PC-3 (cell line): ENCODE measurements around the gene DCDC1. TPM values are rescaled to one million over a fixed set of nuclear protein-coding genes. Genes with fewer than 3 reads are reported as not detected.

ENCODE experiments used
- ATAC-seq: fragments of 200-7000 bp; cut with Tn5 transposase; 2 replicates; pipeline ENCODE4 v1.9.1; 2020; ENCODE audit warnings: mild to moderate bottlenecking, moderate library complexity
- BruUV-seq: library from RNA; stranded (reverse); fragments of 400-500 nt; replicated peaks from 2 replicates; lab custom pipeline; 2021; lab: Mats Ljungman, UMichigan
- CTCF ChIA-PET: fragments of 300-600 bp; sonication (Branson Sonifier 250); formaldehyde crosslinking; loops from one replicate; lab custom pipeline; 2022; ENCODE audit warnings: antibody characterized with exemption; lab: Charles Lee
- POLR2A ChIA-PET: fragments of 300-600 bp; sonication (Branson Sonifier 250); formaldehyde crosslinking; loops from one replicate; lab custom pipeline; 2022; ENCODE audit warnings: antibody characterized with exemption; ENCODE audit not compliant: unreplicated experiment; lab: Charles Lee
- DNase-seq: peaks from one replicate; pipeline ENCODE4 v3.0.0-alpha.2; 2015
- H2AFZ ChIP-seq: fragments of 300-600 bp; sonication (generic); 2 replicates; pipeline ENCODE4 v1.6.0; 2016; ENCODE audit warnings: antibody characterized with exemption, low read length
- H3F3A ChIP-seq: fragments of 300-600 bp; sonication (generic); one replicate; pipeline ENCODE4 v1.6.0; 2017; ENCODE audit warnings: antibody characterized with exemption, low read length, control low read depth, mild to moderate bottlenecking; ENCODE audit not compliant: unreplicated experiment
- H3K27ac ChIP-seq: fragments of 300-600 bp; sonication (generic); 2 replicates; pipeline ENCODE4 v1.5.1; 2016; ENCODE audit warnings: mild to moderate bottlenecking, low read length
- H3K27me3 ChIP-seq: fragments of 300-600 bp; sonication (generic); 2 replicates; pipeline ENCODE4 v1.6.1; 2016; ENCODE audit warnings: low read length, mixed read lengths
- H3K36me3 ChIP-seq: fragments of 300-600 bp; sonication (generic); 2 replicates; pipeline ENCODE4 v1.6.1; 2016; ENCODE audit warnings: low read depth, mixed run types, low read length, mixed read lengths
- H3K4me1 ChIP-seq: fragments of 300-600 bp; sonication (generic); 2 replicates; pipeline ENCODE4 v1.5.1; 2016; ENCODE audit warnings: low read length; ENCODE audit not compliant: insufficient read depth
- H3K4me2 ChIP-seq: fragments of 300-600 bp; sonication (generic); 2 replicates; pipeline ENCODE4 v1.6.0; 2016; ENCODE audit warnings: low read length
- H3K4me3 ChIP-seq: fragments of 300-600 bp; sonication (generic); 2 replicates; pipeline ENCODE4 v1.5.1; 2016; ENCODE audit warnings: mild to moderate bottlenecking, low read length, mixed read lengths
- H3K79me2 ChIP-seq: fragments of 300-600 bp; sonication (generic); 2 replicates; pipeline ENCODE4 v1.6.1; 2017; ENCODE audit warnings: low read length, mixed read lengths
- H3K9ac ChIP-seq: fragments of 300-600 bp; sonication (generic); 2 replicates; pipeline ENCODE4 v1.6.0; 2016; ENCODE audit warnings: mild to moderate bottlenecking, low read length
- H3K9me2 ChIP-seq: fragments of 300-600 bp; sonication (generic); replicated peaks from 2 replicates; pipeline ENCODE4 v1.6.1; 2016; ENCODE audit warnings: mixed run types, low read length, mixed read lengths
- H3K9me3 ChIP-seq: fragments of 300-600 bp; sonication (generic); 2 replicates; pipeline ENCODE4 v1.6.1; 2016; ENCODE audit warnings: low read length, mixed read lengths
- H4K20me1 ChIP-seq: fragments of 300-600 bp; sonication (generic); 2 replicates; pipeline ENCODE4 v1.6.1; 2016; ENCODE audit warnings: low read length, mixed read lengths
- EZH2 ChIP-seq: fragments of 300-600 bp; sonication (generic); IDR thresholded peaks from one replicate; pipeline ENCODE4 v1.6.1; 2017; ENCODE audit warnings: antibody characterized with exemption, mild to moderate bottlenecking, low read length; ENCODE audit not compliant: unreplicated experiment
- EZH2phosphoT487 ChIP-seq: fragments of 300-600 bp; sonication (generic); IDR thresholded peaks from 2 replicates; pipeline ENCODE4 v1.6.1; 2018; ENCODE audit warnings: mild to moderate bottlenecking, antibody characterized with exemption, low read length, borderline replicate concordance
- intact Hi-C: fragments of 100-400 bp; cut with micrococcal nuclease; formaldehyde crosslinking; loops from 2 replicates; pipeline ENCODE4 v1.9.0; 2023
- total RNA-seq: library from RNA; depleted of rRNA; stranded (reverse); fragments of >200 nt; gene quantifications from 2 replicates; pipeline ENCODE4 v1.2.3, GENCODE V29; 2014
- TF ChIP-seq, protein P1 (sequence below): fragments of 300-600 bp; sonication (generic); conservative IDR thresholded peaks from 2 replicates; pipeline ENCODE4 v1.5.1; 2017; ENCODE audit warnings: antibody characterized with exemption, low read depth, mild to moderate bottlenecking, low read length

DCDC1 gene
- total RNA-seq, 1 experiment from 2014 or later = not detected

DNA sequence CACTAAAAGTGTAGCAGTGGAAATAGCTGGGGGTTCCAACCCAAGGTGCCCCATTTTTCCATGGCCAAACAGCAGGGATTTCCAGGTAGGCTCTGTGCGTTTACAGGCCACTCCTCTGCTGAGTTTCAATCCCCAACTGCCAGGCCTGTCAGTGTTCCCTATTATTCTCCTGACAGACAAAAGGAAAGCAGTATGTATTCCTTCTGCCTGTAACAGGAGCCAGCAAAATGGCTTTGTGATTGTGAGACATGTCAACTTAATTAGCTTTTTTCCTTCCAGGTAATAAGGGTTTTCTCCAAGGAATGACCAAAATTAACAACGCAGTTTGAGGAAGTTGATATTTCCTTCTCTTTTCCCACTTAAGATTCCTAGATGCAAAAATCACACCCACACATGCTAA lies 506.3 kb downstream of the DCDC1 start:
- no peaks in the 10 kb centered on the region for H4K20me1 ChIP-seq
- no peaks in the 10 kb centered on the region for H3K36me3 ChIP-seq
- H3K79me2 ChIP-seq = no peaks in the 10 kb centered on the region
- no peak overlapping the region for H3K4me2 ChIP-seq
- ChIA-PET POLR2A (no interaction called here), CTCF (no interaction called here)
- no TSS peak for BruUV-seq
- TF ChIP-seq EZH2phosphoT487 (no peak), EZH2 (no peak)
- TF ChIP-seq, protein P1, sequence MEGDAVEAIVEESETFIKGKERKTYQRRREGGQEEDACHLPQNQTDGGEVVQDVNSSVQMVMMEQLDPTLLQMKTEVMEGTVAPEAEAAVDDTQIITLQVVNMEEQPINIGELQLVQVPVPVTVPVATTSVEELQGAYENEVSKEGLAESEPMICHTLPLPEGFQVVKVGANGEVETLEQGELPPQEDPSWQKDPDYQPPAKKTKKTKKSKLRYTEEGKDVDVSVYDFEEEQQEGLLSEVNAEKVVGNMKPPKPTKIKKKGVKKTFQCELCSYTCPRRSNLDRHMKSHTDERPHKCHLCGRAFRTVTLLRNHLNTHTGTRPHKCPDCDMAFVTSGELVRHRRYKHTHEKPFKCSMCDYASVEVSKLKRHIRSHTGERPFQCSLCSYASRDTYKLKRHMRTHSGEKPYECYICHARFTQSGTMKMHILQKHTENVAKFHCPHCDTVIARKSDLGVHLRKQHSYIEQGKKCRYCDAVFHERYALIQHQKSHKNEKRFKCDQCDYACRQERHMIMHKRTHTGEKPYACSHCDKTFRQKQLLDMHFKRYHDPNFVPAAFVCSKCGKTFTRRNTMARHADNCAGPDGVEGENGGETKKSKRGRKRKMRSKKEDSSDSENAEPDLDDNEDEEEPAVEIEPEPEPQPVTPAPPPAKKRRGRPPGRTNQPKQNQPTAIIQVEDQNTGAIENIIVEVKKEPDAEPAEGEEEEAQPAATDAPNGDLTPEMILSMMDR = no peak
- no peaks in the 10 kb centered on the region for H3K9me2 ChIP-seq
- ATAC-seq (no peak), DNase-seq (no peak)
- no peaks in the 10 kb centered on the region for H3K27me3 ChIP-seq
- intact Hi-C loops = no loop called here
- no peaks in the 10 kb centered on the region for H3K4me1 ChIP-seq
- H3K27ac ChIP-seq = no peak overlapping the region
- no peaks in the 10 kb centered on the region for H3F3A ChIP-seq
- no peaks in the 10 kb centered on the region for H3K9me3 ChIP-seq
- no peak overlapping the region for H2AFZ ChIP-seq
- no peak overlapping the region for H3K4me3 ChIP-seq
- H3K9ac ChIP-seq = no peak overlapping the region

DNA sequence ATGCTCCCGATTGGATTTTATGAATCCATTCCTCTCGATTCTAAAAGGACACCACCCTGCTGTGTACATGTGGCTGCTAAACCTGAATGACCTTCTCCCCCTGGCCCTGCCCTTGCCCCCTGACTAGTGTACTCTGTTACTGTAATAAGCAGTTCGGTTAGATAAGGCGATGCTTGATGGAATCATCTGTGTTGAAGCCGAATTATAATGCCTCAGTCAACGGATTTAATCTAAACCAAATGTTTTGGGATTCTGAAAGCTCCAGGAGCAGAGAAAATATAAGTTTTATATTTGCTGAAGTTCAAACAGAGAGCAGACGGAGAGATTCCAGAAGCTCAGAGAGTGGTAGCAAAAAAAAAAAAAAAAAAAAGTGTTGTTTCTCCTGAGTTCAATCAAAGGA lies 508.0 kb downstream of the DCDC1 start:
- no peak for ATAC-seq
- Histone ChIP-seq H2AFZ (no peak overlapping the region), H3K27me3 (no peaks in the 10 kb centered on the region), H4K20me1 (no peaks in the 10 kb centered on the region), H3K79me2 (no peaks in the 10 kb centered on the region), H3K4me2 (no peak overlapping the region), H3F3A (no peaks in the 10 kb centered on the region), H3K27ac (no peak overlapping the region), H3K4me3 (no peak overlapping the region), H3K9ac (no peak overlapping the region), H3K36me3 (no peaks in the 10 kb centered on the region), H3K9me3 (no peaks in the 10 kb centered on the region), H3K4me1 (no peaks in the 10 kb centered on the region), H3K9me2 (no peaks in the 10 kb centered on the region)
- CTCF ChIA-PET = no interaction called here
- TF ChIP-seq EZH2phosphoT487 (no peak), EZH2 (no peak)
- TF ChIP-seq, protein P1 = no peak
- BruUV-seq = no TSS peak
- intact Hi-C loops = no loop called here
- POLR2A ChIA-PET = no interaction called here
- DNase-seq = no peak

DNA sequence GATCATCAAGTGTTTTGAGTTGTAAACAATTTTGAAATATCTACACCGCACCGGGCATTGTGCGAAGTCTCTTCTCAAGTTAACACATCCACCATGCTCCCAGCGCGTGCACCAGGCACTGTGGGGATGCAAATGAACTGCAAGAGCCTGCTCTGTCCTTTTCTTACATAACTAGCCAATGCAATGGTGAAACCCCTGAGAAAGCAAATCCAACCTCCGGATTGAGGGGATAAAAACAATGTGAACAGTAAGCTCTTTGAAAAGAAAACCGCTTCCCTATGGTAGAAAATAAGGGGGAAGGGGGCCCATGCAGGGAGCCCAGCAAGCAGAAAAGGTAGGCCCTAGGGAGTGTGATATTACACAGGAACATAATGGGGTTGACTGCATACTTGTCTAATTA lies 508.5 kb downstream of the DCDC1 start:
- DNase-seq = no peak
- CTCF ChIA-PET = no interaction called here
- Histone ChIP-seq H3K4me3 (no peak overlapping the region), H3K79me2 (no peaks in the 10 kb centered on the region), H3K27ac (no peak overlapping the region), H3K4me2 (no peak overlapping the region), H3K9me2 (no peaks in the 10 kb centered on the region), H3K4me1 (no peaks in the 10 kb centered on the region), H3K9ac (no peak overlapping the region), H3K9me3 (no peaks in the 10 kb centered on the region), H4K20me1 (no peaks in the 10 kb centered on the region), H3F3A (no peaks in the 10 kb centered on the region), H3K36me3 (no peaks in the 10 kb centered on the region), H3K27me3 (no peaks in the 10 kb centered on the region), H2AFZ (no peak overlapping the region)
- no peak for ATAC-seq
- TF ChIP-seq, protein P1 = no peak
- TF ChIP-seq EZH2phosphoT487 (no peak), EZH2 (no peak)
- POLR2A ChIA-PET = no interaction called here
- intact Hi-C loops = no loop called here
- no TSS peak for BruUV-seq
